Heart right ventricle (tissue), 16 donors: Measurements from ENCODE around the gene SRSF12. TPM values are rescaled to one million over a fixed set of nuclear protein-coding genes. Genes with fewer than 3 reads are reported as not detected.
A peak's percentile ranks its signal among the peaks of the same experiment; 100 is the strongest.

Experiments
- ATAC-seq, 8 donors: fragments of 200-7000 bp; cut with Tn5 transposase; one replicate each; pipeline ENCODE4 v1.9.1; 2020; ENCODE audit warnings: mild to moderate bottlenecking in 8 of 8, moderate library complexity in 8 of 8, moderate number of reproducible peaks in 1 of 8
- DNase-seq, 2 donors: peaks; one replicate each; pipeline ENCODE4 v3.0.0-alpha.2; 2020
- H3K27ac ChIP-seq, 10 donors: fragments of 200-600 bp; sonication (generic) in 2 of 10; one replicate each; pipeline versions ENCODE4 v1.5.0 to v1.8.0; 2020 to 2022; ENCODE audit warnings: mild to moderate bottlenecking in 3 of 10
- H3K27me3 ChIP-seq, 7 donors: fragments of 200-600 bp; one replicate each; pipeline ENCODE4 v1.8.0; 2021 to 2022; ENCODE audit warnings: mild to moderate bottlenecking in 2 of 7
- H3K36me3 ChIP-seq, 9 donors: fragments of 200-600 bp; sonication (generic) in 1 of 9; one replicate each; pipeline versions ENCODE4 v1.5.0 to v1.8.0; 2020 to 2022; ENCODE audit warnings: mild to moderate bottlenecking in 2 of 9
- H3K4me1 ChIP-seq, 9 donors: fragments of 200-600 bp; sonication (generic) in 1 of 9; one replicate each; pipeline versions ENCODE4 v1.5.0 to v1.8.0; 2020 to 2022; ENCODE audit warnings: mild to moderate bottlenecking in 4 of 9
- H3K4me3 ChIP-seq, 10 donors: fragments of 200-600 bp; sonication (generic) in 2 of 10; one replicate each; pipeline versions ENCODE4 v1.5.0 to v1.8.0; 2020 to 2022; ENCODE audit warnings: mild to moderate bottlenecking in 7 of 10, moderate library complexity in 2 of 10
- H3K9me3 ChIP-seq, 11 donors: fragments of 200-600 bp in 10 of 11; sonication (generic) in 2 of 11; one replicate each; pipeline versions ENCODE4 v1.5.0 to v1.8.0; 2013 to 2022; ENCODE audit warnings: mild to moderate bottlenecking in 2 of 11, control low read depth in 1 of 11, moderate library complexity in 1 of 11
- WGBS, 2 donors: extraction: QIAGEN DNeasy Blood & Tissue Kit; methylation state at CpG; one replicate each; pipeline ENCODE4 v1.1.7; 2013; ENCODE audit warnings: inconsistent platforms in 1 of 2; 5-methylcytosine and 5-hydroxymethylcytosine counted together
- intact Hi-C, 10 donors: fragments of 100-400 bp; cut with DNase I; formaldehyde crosslinking; loops; one replicate each; pipeline versions ENCODE4 v1.11.1 to v1.14.2; 2022
- polyA plus RNA-seq, 2 donors: library from polyadenylated mRNA; stranded (reverse); fragments of 200-250 nt; gene quantifications; one replicate each; pipeline ENCODE4 v1.2.3, GENCODE V29; 2013
- total RNA-seq, 10 donors: library from RNA; stranded (reverse); fragmentation: NEBNext Ultra II Directional in 3 of 10; extraction: Animal tissue kit (Norgen Biotek cat#: 25700) in 3 of 10; gene quantifications; one replicate each; pipeline versions ENCODE4 v1.2.1 to v1.2.4, GENCODE V29; 2021 to 2023
- TF ChIP-seq, protein P1 (sequence below), 9 donors: fragments of 200-600 bp; sonication (generic) in 2 of 9; IDR thresholded peaks; one replicate each; pipeline versions ENCODE4 v1.5.0 to v1.8.0; 2021 to 2022; ENCODE audit warnings: antibody characterized with exemption in 9 of 9, mild to moderate bottlenecking in 5 of 9, moderate library complexity in 1 of 9
- donor health status: Arrhythmogenic right ventricular cardiomyopathy.
- donor health status: ischemic (EF 13 %, LVEDD 7.1; RV severe dilation, severe dysfunction).
- donor health status: healthy with polysubstance abuse.
- donor health status: DM: no; HTN: yes; CAD: no.
- donor health status: DM: no; HTN: no; CAD: no.
- donor health status: ischemic (EF 25% LVEDD 6.9; RV normal size, moderate dysfunction).
- donor health status: ischemic (EF 25% LVEDD 5.7; RV mildly dilated, moderate dysfunction).
- donor health status: healthy.
- donor health status: DM: yes; HTN: yes; CAD: no.
- donor health status: Ischemic cardiomyopathy.
- donor health status: ischemic (EF 35%, LVEDD 5.7; RV mildly dilated, moderate dysfunction).
- donor health status: nonischemic (EF 11% LVEDD 7.7; RV severe dilation, severe dysfunction).
- donor health status: DM: yes; HTN: yes; CAD: no.
- donor health status: PGD.
- donor health status: ischemic (EF 29% LVEDD 5.4; RV normal size, mild dysfunction).
- donor health status: nonischemic (EF 23%, LVEDD 6.1; RV moderate dilation, normal function).

The SRSF12 gene
- total and polyA plus RNA-seq, 12 donors = 0.06 to 0.47 (median 0.17) TPM; not detected in 2

DNA sequence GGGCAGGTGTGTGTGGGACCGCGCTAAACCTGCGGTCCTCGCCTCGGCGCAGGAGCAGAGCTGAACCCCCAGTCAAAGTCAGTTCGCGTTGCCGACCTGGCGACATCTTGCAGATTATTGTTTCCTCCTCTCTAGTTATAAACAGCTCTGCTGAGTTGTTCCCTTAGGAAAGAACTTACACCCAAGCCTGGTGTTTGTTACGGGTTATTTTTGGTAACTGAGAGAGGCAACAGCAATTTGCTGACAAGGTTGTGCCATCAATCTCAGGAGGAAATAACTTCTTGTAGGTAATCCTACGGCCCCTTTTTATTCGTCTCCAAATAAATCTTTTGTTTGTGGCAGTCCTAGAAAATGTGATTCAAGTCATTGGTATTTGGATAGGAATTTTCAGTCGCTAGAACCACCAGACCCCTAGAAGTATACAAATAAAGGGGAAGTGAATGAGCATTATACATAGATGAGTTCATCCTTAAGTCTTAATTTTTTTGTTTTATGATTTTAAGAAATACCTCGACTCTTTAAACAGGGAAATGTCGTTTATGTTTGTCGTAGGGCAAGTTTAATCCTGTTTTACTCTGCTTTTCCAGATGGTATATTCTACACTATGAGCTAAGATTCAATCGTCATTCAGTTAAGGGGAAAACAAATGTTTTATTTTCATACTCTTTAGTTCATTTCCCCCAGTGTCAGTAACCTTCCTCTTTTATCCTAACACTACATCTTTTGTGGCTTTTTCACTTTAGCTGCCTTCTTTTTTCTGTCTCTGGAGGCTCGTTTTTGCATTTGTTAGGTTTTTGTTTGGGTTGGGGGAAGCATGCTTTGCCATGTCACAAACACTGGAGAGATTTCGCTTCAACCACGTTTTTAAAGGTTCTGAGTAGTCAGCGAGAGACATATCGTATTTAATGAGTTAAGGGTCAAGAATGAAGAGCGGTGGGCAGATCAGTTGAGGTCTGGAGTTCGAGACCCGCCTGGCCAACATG, 29.1 kb upstream of the SRSF12 start:
- H3K27me3 ChIP-seq = no peaks in the 10 kb centered on the region
- H3K27ac ChIP-seq = peak overlapping the region; percentile 68 to 94 (median 88)
- intact Hi-C loops = loop anchor here in 2 of 10 donors (2.0 to 5.0 kb wide), 2 partner anchors 62 to 65 kb away; partner anchors contain the start of gene PNRC1 (in 1 of the 2)
- H3K9me3 ChIP-seq = no peaks in the 10 kb centered on the region
- ATAC-seq (peak in 7 of 8 donors; percentile 46 to 71 (median 61)), DNase-seq (peak in 1 of 2 donors; percentile 10)
- TF ChIP-seq, protein P1, sequence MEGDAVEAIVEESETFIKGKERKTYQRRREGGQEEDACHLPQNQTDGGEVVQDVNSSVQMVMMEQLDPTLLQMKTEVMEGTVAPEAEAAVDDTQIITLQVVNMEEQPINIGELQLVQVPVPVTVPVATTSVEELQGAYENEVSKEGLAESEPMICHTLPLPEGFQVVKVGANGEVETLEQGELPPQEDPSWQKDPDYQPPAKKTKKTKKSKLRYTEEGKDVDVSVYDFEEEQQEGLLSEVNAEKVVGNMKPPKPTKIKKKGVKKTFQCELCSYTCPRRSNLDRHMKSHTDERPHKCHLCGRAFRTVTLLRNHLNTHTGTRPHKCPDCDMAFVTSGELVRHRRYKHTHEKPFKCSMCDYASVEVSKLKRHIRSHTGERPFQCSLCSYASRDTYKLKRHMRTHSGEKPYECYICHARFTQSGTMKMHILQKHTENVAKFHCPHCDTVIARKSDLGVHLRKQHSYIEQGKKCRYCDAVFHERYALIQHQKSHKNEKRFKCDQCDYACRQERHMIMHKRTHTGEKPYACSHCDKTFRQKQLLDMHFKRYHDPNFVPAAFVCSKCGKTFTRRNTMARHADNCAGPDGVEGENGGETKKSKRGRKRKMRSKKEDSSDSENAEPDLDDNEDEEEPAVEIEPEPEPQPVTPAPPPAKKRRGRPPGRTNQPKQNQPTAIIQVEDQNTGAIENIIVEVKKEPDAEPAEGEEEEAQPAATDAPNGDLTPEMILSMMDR (IDR thresholded peaks at IDR 0.05) = no peak
- peaks cover 0 to 24% (median 0%) of the 10 kb centered on the region in 9 donors for H3K36me3 ChIP-seq
- H3K4me1 ChIP-seq = peaks cover 0 to 26% (median 16%) of the 10 kb centered on the region in 9 donors
- WGBS, 2 donors = 32 to 33% methylated on average over 26 of the region's 26 CpGs
- peak overlapping the region; percentile 53 to 91 (median 84) for H3K4me3 ChIP-seq

DNA sequence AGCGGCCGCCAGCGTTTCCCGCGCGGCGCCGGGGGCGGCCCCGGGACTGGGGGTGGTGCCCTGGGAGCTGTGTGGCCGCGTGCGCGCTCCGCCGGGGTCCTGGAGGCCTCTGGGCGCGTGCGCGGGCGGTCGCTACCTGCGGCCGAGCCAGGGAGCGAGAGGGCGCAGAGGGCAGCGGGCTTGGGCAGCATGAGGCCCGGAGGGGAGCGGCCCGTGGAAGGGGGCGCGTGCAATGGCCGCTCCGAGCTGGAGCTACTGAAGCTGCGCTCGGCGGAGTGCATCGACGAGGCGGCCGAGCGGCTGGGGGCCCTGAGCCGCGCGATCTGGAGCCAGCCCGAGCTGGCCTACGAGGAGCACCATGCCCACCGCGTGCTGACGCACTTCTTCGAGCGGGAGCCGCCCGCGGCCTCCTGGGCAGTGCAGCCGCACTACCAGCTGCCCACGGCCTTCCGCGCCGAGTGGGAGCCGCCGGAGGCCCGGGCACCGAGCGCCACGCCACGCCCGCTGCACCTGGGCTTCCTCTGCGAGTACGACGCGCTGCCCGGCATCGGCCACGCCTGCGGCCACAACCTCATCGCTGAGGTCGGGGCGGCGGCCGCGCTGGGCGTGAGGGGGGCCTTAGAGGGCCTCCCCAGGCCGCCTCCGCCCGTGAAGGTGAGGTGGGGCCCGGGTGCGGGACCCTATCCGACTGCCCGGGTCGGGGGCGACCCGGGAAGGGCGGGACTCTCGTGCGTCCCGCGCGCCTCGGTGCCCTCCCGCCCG, 28.3 kb upstream of the SRSF12 start, which contains the start of gene PM20D2:
TSS of gene PM20D2 (plus strand) at position 100 of the 762 bp plus-strand sequence. CDS start at position 190, 90 bp downstream.
- Histone ChIP-seq H3K9me3 (no peaks in the 10 kb centered on the region), H3K4me1 (peaks cover 0 to 26% (median 16%) of the 10 kb centered on the region in 9 donors), H3K27ac (peak within 1 kb of the TSS; percentile 68 to 94 (median 88)), H3K36me3 (peaks cover 0 to 15% (median 0%) of the 10 kb centered on the region in 9 donors), H3K4me3 (peak within 1 kb of the TSS; percentile 53 to 91 (median 84)), H3K27me3 (no peaks in the 10 kb centered on the region)
- TF ChIP-seq, protein P1 (IDR thresholded peaks at IDR 0.05) = no peak
- 0% methylated on average over 102 of the region's 102 CpGs for WGBS, 2 donors
- DNase-seq = peak; percentile 52 to 69
- intact Hi-C loops = loop anchor here in 2 of 10 donors (2.0 to 5.0 kb wide), 2 partner anchors 61 to 64 kb away; partner anchors contain the start of gene PNRC1 (in 1 of the 2)
- peak; percentile 92 to 98 (median 94) for ATAC-seq

DNA sequence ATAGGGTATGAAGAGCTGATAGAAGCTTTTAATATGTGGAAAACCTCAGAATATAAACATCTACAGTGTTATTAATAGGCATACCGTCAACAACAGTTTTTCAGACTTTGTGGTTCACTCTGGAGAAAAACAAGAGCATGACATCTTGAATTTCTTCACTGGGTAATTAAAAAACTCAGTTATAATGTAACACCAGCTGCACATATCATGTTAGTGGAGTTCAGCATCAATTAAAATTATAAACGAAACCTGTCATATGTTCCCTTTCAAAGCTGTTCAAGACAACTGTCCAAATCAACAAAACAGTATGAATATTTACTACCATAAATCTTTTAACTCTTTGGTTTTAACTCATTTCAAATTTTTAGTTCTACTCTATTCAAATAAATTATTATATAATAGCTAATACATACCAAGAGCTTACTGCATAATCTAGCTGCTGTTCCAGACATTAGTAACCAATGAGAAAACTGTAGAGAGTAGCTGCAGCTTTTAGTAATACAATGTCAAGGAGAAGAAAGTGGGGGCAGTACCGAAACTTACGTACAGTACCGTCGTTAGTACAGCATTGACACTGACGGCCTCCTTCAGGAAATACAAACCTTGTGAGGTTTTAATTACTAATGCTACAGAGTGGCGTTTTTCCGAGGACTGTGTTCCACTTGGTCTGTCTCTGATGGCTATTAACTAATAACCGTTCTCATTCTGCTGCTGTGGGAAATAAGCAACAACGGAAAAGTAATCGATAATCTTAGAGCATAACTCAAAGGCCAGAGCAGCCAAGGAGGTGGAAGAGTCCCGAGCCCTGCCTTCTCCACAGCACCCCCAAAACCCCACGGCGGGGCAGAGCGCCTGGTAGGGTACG, 27.5 kb upstream of the SRSF12 start:
- Histone ChIP-seq H3K9me3 (no peaks in the 10 kb centered on the region), H3K4me3 (peak overlapping the region; percentile 53 to 91 (median 84)), H3K27me3 (no peaks in the 10 kb centered on the region), H3K27ac (peak overlapping the region in 9 of 10 donors; percentile 68 to 94 (median 89)), H3K4me1 (peaks cover 0 to 26% (median 16%) of the 10 kb centered on the region in 9 donors), H3K36me3 (peaks cover 0 to 13% (median 0%) of the 10 kb centered on the region in 9 donors)
- 8 to 9% methylated on average over 17 of the region's 17 CpGs for WGBS, 2 donors
- TF ChIP-seq, protein P1 (IDR thresholded peaks at IDR 0.05) = no peak
- intact Hi-C loops = loop anchor here in 1 of 10 donors (5.0 kb wide), 1 partner anchor 63 kb away; the partner anchor contains the start of gene PNRC1
- ATAC-seq (peak in 6 of 8 donors; percentile 1 to 36 (median 14)), DNase-seq (no peak)
